Measurements from ENCODE around the gene FOXI1. TPM values are rescaled to one million over a fixed set of nuclear protein-coding genes. Genes with fewer than 3 reads are reported as not detected.

Gene FOXI1
- total and polyA plus RNA-seq, 2 experiments from 2014 or later = not detected

DNA sequence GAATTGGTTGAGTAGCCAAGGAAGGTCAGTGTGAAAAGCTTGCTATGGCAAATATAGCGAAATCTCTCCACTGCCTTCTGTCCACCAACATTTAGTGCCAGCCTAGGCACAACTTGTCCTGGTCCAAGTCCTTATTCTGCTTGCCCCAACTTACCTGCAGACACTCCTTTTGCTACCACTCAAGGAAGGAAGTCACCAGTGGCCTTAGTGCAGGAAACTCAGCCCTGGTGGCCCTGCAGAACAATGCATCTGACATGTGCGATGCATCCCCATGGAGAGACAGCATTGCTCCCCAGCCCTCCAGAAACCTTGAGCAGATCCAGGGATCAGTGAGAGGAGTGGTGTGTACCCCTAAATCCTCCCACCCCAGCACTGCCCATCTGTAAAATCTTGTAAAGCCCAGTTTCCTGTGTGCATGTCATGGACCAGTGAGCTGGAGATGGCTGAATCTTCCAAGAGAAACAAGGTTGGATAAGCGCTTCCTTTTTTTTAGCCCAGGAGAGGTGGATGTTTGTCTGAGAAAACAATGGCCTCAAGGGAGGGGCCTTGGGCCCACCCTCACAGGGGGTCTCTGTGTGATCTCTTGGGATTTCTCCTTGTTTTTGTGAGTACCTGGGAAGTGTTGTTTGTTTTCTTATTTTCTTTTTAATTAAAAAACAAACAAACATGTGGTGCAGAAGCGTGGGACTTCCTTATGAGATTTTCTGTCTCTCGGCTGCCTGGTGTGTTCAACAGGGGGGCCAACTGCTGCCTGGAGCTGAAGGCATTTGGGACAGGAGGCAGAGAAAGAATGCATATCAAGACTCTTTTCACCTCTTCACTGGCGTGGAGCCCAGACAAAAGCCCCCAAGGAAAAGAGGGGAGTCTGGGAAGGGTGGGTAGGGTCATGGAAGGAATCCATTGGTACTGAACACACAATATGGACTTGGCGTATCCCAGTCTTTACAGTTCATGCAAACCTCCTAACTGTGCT is 3.6 kb downstream of the FOXI1 start:
- DNase-seq = no peak
- Histone ChIP-seq H2AFZ (no peak overlapping the region), H3K9me3 (ENCODE audit: low read depth) (no peaks in the 10 kb centered on the region), H3F3A (ENCODE audit: insufficient read depth) (no peaks in the 10 kb centered on the region), H3K4me1 (ENCODE audit: insufficient read depth) (no peaks in the 10 kb centered on the region), H3K36me3 (ENCODE audit: low read depth) (no peaks in the 10 kb centered on the region), H3K4me2 (ENCODE audit: unreplicated experiment) (no peak overlapping the region), H3K4me3 (no peak overlapping the region), H3K9ac (no peak overlapping the region), H3K27me3 (replicated peaks; ENCODE audit: insufficient read depth) (peaks cover 4% of the 10 kb centered on the region; the same call in 1 of the 2 replicates), H4K20me1 (ENCODE audit: insufficient read depth) (no peaks in the 10 kb centered on the region), H3K9me2 (ENCODE audit: insufficient read depth) (no peaks in the 10 kb centered on the region), H3K27ac (no peak overlapping the region), H3K79me2 (ENCODE audit: insufficient read depth) (no peaks in the 10 kb centered on the region)
- in situ Hi-C loops (cut with MboI) = loop anchor here (25.0 kb wide), 1 partner anchor 303 kb away; no protein-coding TSS in a partner anchor
- TF ChIP-seq EZH2phosphoT487 (IDR thresholded peaks at IDR 0.05; ENCODE audit: insufficient read depth, low read depth) (no peak), EZH2 (IDR thresholded peaks at IDR 0.05; ENCODE audit: insufficient read depth, poor library complexity, severe bottlenecking) (no peak)
- WGBS, 2 experiments (ENCODE audit: low coverage in 1 of 2, low lambda C conversion rate in 2 of 2, missing lambda C conversion rate in 2 of 2) = 66 to 68% methylated on average over 7 of the region's 7 CpGs

GRCh38 chr5:170110403-170111087 is 4.8 kb downstream of the FOXI1 start:
- in situ Hi-C loops (cut with MboI) = loop anchor here (25.0 kb wide), 1 partner anchor 302 kb away; no protein-coding TSS in a partner anchor
- no peaks in the 10 kb centered on the region for H3K9me2 ChIP-seq (ENCODE audit: insufficient read depth)
- no peak overlapping the region for H3K4me2 ChIP-seq (ENCODE audit: unreplicated experiment)
- no peaks in the 10 kb centered on the region for H4K20me1 ChIP-seq (ENCODE audit: insufficient read depth)
- no peak overlapping the region for H3K4me3 ChIP-seq
- no peak overlapping the region for H3K9ac ChIP-seq
- H3K79me2 ChIP-seq (ENCODE audit: insufficient read depth) = no peaks in the 10 kb centered on the region
- H3K9me3 ChIP-seq (ENCODE audit: low read depth) = no peaks in the 10 kb centered on the region
- TF ChIP-seq EZH2 (IDR thresholded peaks at IDR 0.05; ENCODE audit: insufficient read depth, poor library complexity, severe bottlenecking) (no peak), EZH2phosphoT487 (IDR thresholded peaks at IDR 0.05; ENCODE audit: insufficient read depth, low read depth) (no peak)
- H3K36me3 ChIP-seq (ENCODE audit: low read depth) = no peaks in the 10 kb centered on the region
- peaks cover 4% of the 10 kb centered on the region; the same call in 1 of the 2 replicates for H3K27me3 ChIP-seq (replicated peaks; ENCODE audit: insufficient read depth)
- WGBS, 2 experiments (ENCODE audit: low coverage in 1 of 2, low lambda C conversion rate in 2 of 2, missing lambda C conversion rate in 2 of 2) = 61 to 64% methylated on average over 3 of the region's 3 CpGs
- H3K4me1 ChIP-seq (ENCODE audit: insufficient read depth) = no peaks in the 10 kb centered on the region
- no peak overlapping the region for H3K27ac ChIP-seq
- no peak overlapping the region for H2AFZ ChIP-seq
- DNase-seq = no peak
- no peaks in the 10 kb centered on the region for H3F3A ChIP-seq (ENCODE audit: insufficient read depth)

GRCh38 chr5:170111088-170111785 is 5.5 kb downstream of the FOXI1 start:
- TF ChIP-seq EZH2 (IDR thresholded peaks at IDR 0.05; ENCODE audit: insufficient read depth, poor library complexity, severe bottlenecking) = no peak
- TF ChIP-seq EZH2phosphoT487 (IDR thresholded peaks at IDR 0.05; ENCODE audit: insufficient read depth, low read depth) = no peak
- H3K9me3 ChIP-seq (ENCODE audit: low read depth) = no peaks in the 10 kb centered on the region
- no peaks in the 10 kb centered on the region for H3K36me3 ChIP-seq (ENCODE audit: low read depth)
- H3K27ac ChIP-seq = no peak overlapping the region
- no peaks in the 10 kb centered on the region for H3K4me1 ChIP-seq (ENCODE audit: insufficient read depth)
- 41 to 52% methylated on average over 7 to 8 of the region's 8 CpGs for WGBS, 2 experiments (ENCODE audit: low coverage in 1 of 2, low lambda C conversion rate in 2 of 2, missing lambda C conversion rate in 2 of 2)
- H3K9me2 ChIP-seq (ENCODE audit: insufficient read depth) = no peaks in the 10 kb centered on the region
- H2AFZ ChIP-seq = no peak overlapping the region
- H4K20me1 ChIP-seq (ENCODE audit: insufficient read depth) = no peaks in the 10 kb centered on the region
- no peak overlapping the region for H3K4me3 ChIP-seq
- peaks cover 4% of the 10 kb centered on the region; the same call in 1 of the 2 replicates for H3K27me3 ChIP-seq (replicated peaks; ENCODE audit: insufficient read depth)
- H3K79me2 ChIP-seq (ENCODE audit: insufficient read depth) = no peaks in the 10 kb centered on the region
- in situ Hi-C loops (cut with MboI) = loop anchor here (25.0 kb wide), 1 partner anchor 301 kb away; no protein-coding TSS in a partner anchor
- H3K4me2 ChIP-seq (ENCODE audit: unreplicated experiment) = no peak overlapping the region
- no peak overlapping the region for H3K9ac ChIP-seq
- no peaks in the 10 kb centered on the region for H3F3A ChIP-seq (ENCODE audit: insufficient read depth)
- no peak for DNase-seq
